ENCODE data around the gene SIM1.

- TF ChIP-seq CTCF (conservative IDR thresholded peaks at IDR 0.05; ENCODE audit: low read length) (no peak), EZH2phosphoT487 (IDR thresholded peaks at IDR 0.05; ENCODE audit: borderline replicate concordance) (no peak)
These were observed 414 bp downstream of the SIM1 start for GRCh38 chr6:100464162-100464851.
